HAP-1 (cell line): ENCODE measurements around the gene TMEM60.

ENCODE experiments used
- DNase-seq, 2 experiments: peaks; one replicate each; pipeline ENCODE4 v3.0.0-alpha.2; 2016 to 2020; ENCODE audit warnings: low spot score in 2 of 2
- H3K27me3 ChIP-seq: fragments of 250-450 bp; sonication (Bioruptor Pico); 2 replicates; pipeline ENCODE4 v1.5.1; 2020; ENCODE audit warnings: low read depth, mild to moderate bottlenecking, moderate library complexity
- H3K36me3 ChIP-seq: fragments of 250-450 bp; sonication (Bioruptor Pico); replicated peaks from 2 replicates; pipeline ENCODE4 v1.5.1; 2020; ENCODE audit warnings: mild to moderate bottlenecking
- H3K4me1 ChIP-seq: fragments of 250-450 bp; sonication (Bioruptor Pico); 2 replicates; pipeline ENCODE4 v1.5.1; 2020; ENCODE audit warnings: mild to moderate bottlenecking
- H3K4me3 ChIP-seq: fragments of 250-450 bp; sonication (Bioruptor Pico); 2 replicates; pipeline ENCODE4 v1.5.1; 2020; ENCODE audit warnings: mild to moderate bottlenecking, moderate library complexity
- H3K9me3 ChIP-seq: fragments of 250-450 bp; sonication (Bioruptor Pico); 2 replicates; pipeline ENCODE4 v1.5.1; 2020; ENCODE audit warnings: mild to moderate bottlenecking, moderate library complexity
- in situ Hi-C: fragments of 300-500 bp; cut with MboI; formaldehyde crosslinking; loops from 3 replicates; pipeline ENCODE4 v1.14.3; 2020; ENCODE audit warnings: low sequenced_read_pairs, inconsistent platforms, mixed read lengths

TMEM60 gene

GRCh38 chr7:77747178-77747577 lies 51.1 kb downstream of the TMEM60 start:
- in situ Hi-C loops, result no loop called here

GRCh38 chr7:77746824-77747165 lies 51.4 kb downstream of the TMEM60 start:
- in situ Hi-C loops, result no loop called here
- no peaks in the 10 kb centered on the region for H3K9me3 ChIP-seq

More at GRCh38 chr7:77747178-77747577, 51.1 kb downstream of the TMEM60 start:
- H3K4me1 ChIP-seq, result no peaks in the 10 kb centered on the region
- peaks cover 9% of the 10 kb centered on the region for H3K36me3 ChIP-seq
- H3K27me3 ChIP-seq, result no peaks in the 10 kb centered on the region
- H3K9me3 ChIP-seq, result no peaks in the 10 kb centered on the region
- DNase-seq, result no peak
- no peak overlapping the region for H3K4me3 ChIP-seq

DNA sequence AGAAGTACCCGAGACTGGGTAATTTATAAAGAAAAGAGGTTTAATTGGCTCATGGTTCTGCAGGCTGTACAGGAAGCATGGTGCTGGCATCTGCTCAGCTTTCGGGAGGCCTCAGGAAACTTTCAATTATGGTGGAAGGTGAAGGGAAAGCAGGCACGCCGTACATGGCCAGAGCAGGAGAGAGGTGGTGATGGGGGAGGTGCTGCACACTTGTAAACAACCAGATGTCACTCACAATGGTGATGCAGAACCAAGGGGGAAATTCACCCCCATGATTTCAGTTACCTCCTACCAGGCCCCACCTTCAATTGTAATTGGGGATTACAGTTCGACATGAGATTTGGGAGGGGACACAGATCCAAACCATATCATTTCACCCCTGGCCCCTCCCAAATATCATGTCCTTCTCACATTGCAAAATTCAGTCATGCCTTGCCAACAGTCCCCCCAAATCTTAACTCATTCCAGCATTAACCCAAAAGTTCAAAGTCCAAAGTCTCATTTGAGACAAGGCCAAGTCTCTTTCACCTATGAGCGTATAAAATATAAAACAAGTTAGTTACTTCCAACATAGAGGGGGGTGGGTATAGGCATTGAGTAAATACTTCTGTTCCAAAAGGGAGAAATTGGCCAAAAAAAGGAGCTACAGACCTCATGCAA lies 51.9 kb downstream of the TMEM60 start:
- peaks cover 5% of the 10 kb centered on the region for H3K36me3 ChIP-seq
- in situ Hi-C loops, result no loop called here

More at GRCh38 chr7:77746824-77747165, 51.4 kb downstream of the TMEM60 start:
- Histone ChIP-seq H3K27me3 (no peaks in the 10 kb centered on the region), H3K4me1 (no peaks in the 10 kb centered on the region), H3K36me3 (peaks cover 7% of the 10 kb centered on the region), H3K4me3 (no peak overlapping the region)
- DNase-seq, result no peak

GRCh38 chr7:77745746-77746145 lies 52.5 kb downstream of the TMEM60 start:
- DNase-seq, result no peak
- Histone ChIP-seq H3K4me1 (no peaks in the 10 kb centered on the region), H3K4me3 (no peak overlapping the region), H3K9me3 (no peaks in the 10 kb centered on the region), H3K27me3 (no peaks in the 10 kb centered on the region), H3K36me3 (peaks cover 5% of the 10 kb centered on the region; the same call in 1 of the 2 replicates)
- in situ Hi-C loops, result no loop called here

More for the DNA sequence above, 51.9 kb downstream of the TMEM60 start:
- Histone ChIP-seq H3K4me3 (no peak overlapping the region), H3K9me3 (no peaks in the 10 kb centered on the region), H3K27me3 (no peaks in the 10 kb centered on the region), H3K4me1 (no peaks in the 10 kb centered on the region)
- DNase-seq, result no peak
